Peyer's patch (tissue), 4 donors: Measurements from ENCODE around the gene EXOC4. TPM values are rescaled to one million over a fixed set of nuclear protein-coding genes. Genes with fewer than 3 reads are reported as not detected.

Experiments used
- DNase-seq, 3 donors: peaks; one replicate each; pipeline ENCODE4 v3.0.0-alpha.2; 2017 to 2019
- H3K27ac ChIP-seq, 4 donors: fragments of 200-600 bp; sonication (generic); one replicate each; pipeline ENCODE4 v1.5.1; 2016 to 2019
- H3K27me3 ChIP-seq, 2 donors: fragments of 200-600 bp; sonication (generic); one replicate each; pipeline ENCODE4 v1.5.1; 2019
- H3K36me3 ChIP-seq, 3 donors: fragments of 200-600 bp; sonication (generic); one replicate each; pipeline ENCODE4 v1.5.1; 2016 to 2019
- H3K4me1 ChIP-seq, 4 donors: fragments of 200-600 bp; sonication (generic); one replicate each; pipeline ENCODE4 v1.5.1; 2016 to 2019
- H3K4me3 ChIP-seq, 4 donors: fragments of 200-600 bp; sonication (generic); 1 replicate in 3 of 4; 2 replicates in 1 of 4; pipeline ENCODE4 v1.5.1; 2016 to 2019; ENCODE audit warnings: mild to moderate bottlenecking in 1 of 4
- H3K9me3 ChIP-seq, 4 donors: fragments of 200-600 bp; sonication (generic); one replicate each; pipeline ENCODE4 v1.5.1; 2016 to 2019; ENCODE audit warnings: mild to moderate bottlenecking in 1 of 4
- CTCF ChIP-seq, 6 experiments: fragments of 450-650 bp in 4 of 6; fragments of 200-600 bp in 2 of 6; sonication (generic) in 1 of 6; IDR thresholded peaks; one replicate each; pipeline ENCODE4 v1.5.1; 2017 to 2019; ENCODE audit warnings: antibody characterized with exemption in 6 of 6, mild to moderate bottlenecking in 3 of 6, moderate library complexity in 1 of 6
- POLR2A ChIP-seq, 2 donors: fragments of 450-650 bp; IDR thresholded peaks; one replicate each; pipeline ENCODE4 v1.5.1; 2017; ENCODE audit warnings: antibody characterized with exemption in 2 of 2, mild to moderate bottlenecking in 2 of 2, moderate library complexity in 2 of 2
- total RNA-seq, 4 donors: library from RNA; depleted of rRNA; stranded (reverse); fragments of >200 nt; gene quantifications; one replicate each; pipeline ENCODE4 v1.1.0, GENCODE V29; 2016

Gene EXOC4
- total RNA-seq, 4 donors from 2014 or later, result 128 to 502 (median 141) TPM

GRCh38 chr7:133554330-133554729 lies 301.5 kb downstream of the EXOC4 start:
- TF ChIP-seq CTCF (IDR thresholded peaks at IDR 0.05) (no peak), POLR2A (IDR thresholded peaks at IDR 0.05) (no peak)
- Histone ChIP-seq H3K4me1 (no peaks in the 10 kb centered on the region), H3K27me3 (no peaks in the 10 kb centered on the region), H3K36me3 (no peaks in the 10 kb centered on the region), H3K9me3 (no peaks in the 10 kb centered on the region), H3K4me3 (no peak overlapping the region), H3K27ac (no peak overlapping the region)
- DNase-seq, result no peak

DNA sequence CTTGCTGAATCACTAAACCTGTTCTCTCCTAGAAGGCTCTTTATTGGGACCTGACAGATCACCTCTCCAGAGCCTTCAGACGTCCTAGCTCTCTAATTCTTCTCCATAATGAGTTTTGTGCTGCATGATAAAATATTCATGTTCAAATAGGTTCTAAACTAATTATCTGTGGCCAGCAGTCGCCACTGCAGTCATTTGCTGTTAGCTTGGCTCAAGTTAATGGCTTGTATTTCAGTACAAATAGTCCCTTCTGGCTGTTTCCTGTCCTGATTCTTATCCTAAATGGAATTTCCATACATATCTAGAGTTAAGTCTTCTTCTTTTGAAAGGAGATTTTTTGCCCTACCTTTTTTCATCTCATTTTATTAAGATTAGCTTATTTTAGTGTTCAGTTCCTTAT lies 303.2 kb downstream of the EXOC4 start:
- no peaks in the 10 kb centered on the region for H3K27me3 ChIP-seq
- TF ChIP-seq POLR2A (IDR thresholded peaks at IDR 0.05), result no peak
- TF ChIP-seq CTCF (IDR thresholded peaks at IDR 0.05), result no peak
- H3K36me3 ChIP-seq, result no peaks in the 10 kb centered on the region
- no peak overlapping the region for H3K4me3 ChIP-seq
- no peaks in the 10 kb centered on the region for H3K4me1 ChIP-seq
- no peaks in the 10 kb centered on the region for H3K9me3 ChIP-seq
- no peak overlapping the region for H3K27ac ChIP-seq
- no peak for DNase-seq

GRCh38 chr7:133556553-133556952 lies 303.7 kb downstream of the EXOC4 start:
- Histone ChIP-seq H3K27me3 (no peaks in the 10 kb centered on the region), H3K4me1 (no peaks in the 10 kb centered on the region), H3K27ac (no peak overlapping the region), H3K4me3 (no peak overlapping the region), H3K36me3 (no peaks in the 10 kb centered on the region), H3K9me3 (no peaks in the 10 kb centered on the region)
- no peak for DNase-seq
- TF ChIP-seq CTCF (IDR thresholded peaks at IDR 0.05) (no peak), POLR2A (IDR thresholded peaks at IDR 0.05) (no peak)

DNA sequence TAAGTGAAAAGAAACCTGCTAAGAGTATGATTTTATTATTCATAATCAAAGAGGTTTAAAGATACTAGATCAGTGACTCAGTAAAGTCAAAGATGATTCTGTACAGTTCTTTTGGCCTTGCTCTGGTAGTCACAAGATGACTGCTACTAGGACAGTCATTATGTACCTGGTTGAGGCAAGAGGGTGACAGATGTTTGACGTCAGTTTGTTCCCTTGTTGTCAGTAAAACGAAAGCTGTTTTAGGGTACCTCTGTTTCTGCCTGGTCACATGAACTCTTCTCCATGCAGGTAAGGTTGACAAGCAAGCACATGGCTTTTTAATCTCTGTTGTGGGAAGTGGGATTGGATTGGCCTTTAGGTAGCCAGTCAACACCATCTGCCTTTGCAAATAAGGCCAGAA lies 308.0 kb downstream of the EXOC4 start:
- TF ChIP-seq POLR2A (IDR thresholded peaks at IDR 0.05), result no peak
- TF ChIP-seq CTCF (IDR thresholded peaks at IDR 0.05), result no peak
- Histone ChIP-seq H3K36me3 (no peaks in the 10 kb centered on the region), H3K4me3 (no peak overlapping the region), H3K4me1 (no peaks in the 10 kb centered on the region), H3K27ac (no peak overlapping the region), H3K9me3 (no peaks in the 10 kb centered on the region), H3K27me3 (no peaks in the 10 kb centered on the region)
- DNase-seq, result no peak

- DNase-seq, result no peak
- H3K4me3 ChIP-seq, result no peak overlapping the region
- TF ChIP-seq CTCF (IDR thresholded peaks at IDR 0.05) (no peak), POLR2A (IDR thresholded peaks at IDR 0.05) (no peak)
- H3K9me3 ChIP-seq, result no peaks in the 10 kb centered on the region
- H3K27me3 ChIP-seq, result no peaks in the 10 kb centered on the region
- H3K4me1 ChIP-seq, result no peaks in the 10 kb centered on the region
- H3K27ac ChIP-seq, result no peak overlapping the region
- H3K36me3 ChIP-seq, result no peaks in the 10 kb centered on the region
Observed at GRCh38 chr7:133561396-133561795, 308.5 kb downstream of the EXOC4 start.

DNA sequence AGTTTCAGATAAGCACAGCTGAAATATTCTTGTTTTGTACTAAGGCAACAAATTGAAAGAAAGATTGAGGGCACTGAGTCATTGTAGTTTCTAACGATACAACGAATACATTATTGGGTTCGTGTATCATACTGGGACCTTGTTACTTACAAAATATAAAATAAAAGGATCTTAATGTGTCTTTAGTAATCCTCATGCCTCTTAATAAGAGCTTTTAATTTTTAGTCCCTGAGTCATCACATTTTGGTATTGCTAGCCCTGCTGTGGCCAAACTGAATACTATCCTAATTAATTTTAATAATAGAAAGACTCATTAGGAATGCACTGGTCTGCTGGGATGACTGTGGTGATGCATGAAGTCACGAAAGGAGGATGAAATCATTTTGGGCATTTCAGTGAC lies 309.7 kb downstream of the EXOC4 start:
- Histone ChIP-seq H3K27ac (no peak overlapping the region), H3K36me3 (no peaks in the 10 kb centered on the region), H3K27me3 (no peaks in the 10 kb centered on the region), H3K4me3 (no peak overlapping the region), H3K4me1 (no peaks in the 10 kb centered on the region), H3K9me3 (no peaks in the 10 kb centered on the region)
- no peak for TF ChIP-seq POLR2A (IDR thresholded peaks at IDR 0.05)
- TF ChIP-seq CTCF (IDR thresholded peaks at IDR 0.05), result no peak
- no peak for DNase-seq
